Measurements from ENCODE around the gene TSACC.

GRCh38 chr1:156383023-156383422 lies 44.7 kb downstream of the TSACC start:
- TF ChIP-seq EZH2 (IDR thresholded peaks at IDR 0.05; ENCODE audit: insufficient read depth, poor library complexity, severe bottlenecking) (no peak), EZH2phosphoT487 (IDR thresholded peaks at IDR 0.05; ENCODE audit: insufficient read depth, low read depth) (no peak)

Data from GM23248 (cell line).